K562 (cell line): Measurements from ENCODE around the gene ITPRIP. TPM values are rescaled to one million over a fixed set of nuclear protein-coding genes. Genes with fewer than 3 reads are reported as not detected.

ENCODE experiments used
- ATAC-seq: fragments of 200-7000 bp; cut with Tn5 transposase; 3 replicates; pipeline ENCODE4 v1.9.1; 2020; ENCODE audit warnings: moderate library complexity
- BruUV-seq: library from RNA; stranded (reverse); fragments of 400-500 nt; replicated peaks from 2 replicates; lab custom pipeline; 2021; lab: Mats Ljungman, UMichigan
- CTCF ChIA-PET: fragments of 300-600 bp; formaldehyde crosslinking; extraction: SDS; loops from one replicate; lab custom pipeline; 2021; ENCODE audit warnings: low intra/inter-chr PET ratio; lab: Yijun Ruan, JAX
- POLR2A ChIA-PET: fragments of 300-600, 350-650 bp; sonication (Branson Sonifier 250); formaldehyde crosslinking; extraction: SDS; loops from one replicate; lab custom pipeline; 2021; ENCODE audit warnings: antibody characterized with exemption, inconsistent platforms; lab: Yijun Ruan, JAX
- DNase-seq, 4 experiments: peaks; one replicate each; pipeline versions ENCODE4 v3.0.0 to v3.0.0-alpha.2; 2011 to 2018; ENCODE audit warnings: low spot score in 3 of 4, mixed read lengths in 3 of 4; ENCODE audit errors: extremely low read depth in 1 of 4
- FAIRE-seq: peaks from 2 replicates; lab custom pipeline; 2011; peaks lifted over from hg19 to GRCh38; lab: Jason Lieb, UNC
- H2AFZ ChIP-seq: 2 replicates; pipeline ENCODE4 v1.6.0; 2011; ENCODE audit warnings: low read depth, low read length, control low read depth, inconsistent platforms
- H3K27ac ChIP-seq: fragments of 200-600 bp; 3 replicates; pipeline ENCODE4 v1.8.0; 2011; ENCODE audit warnings: low read depth, mild to moderate bottlenecking, control low read depth, inconsistent platforms, low read length, moderate library complexity, mixed read lengths; ENCODE audit errors: extremely low read depth
- H3K27me3 ChIP-seq, 2 experiments: fragments of 300-600 bp in 1 of 2; 2 replicates in 1 of 2; 3 replicates in 1 of 2; pipeline versions ENCODE4 v1.6.0 to v1.8.0; 2011; ENCODE audit warnings: inconsistent platforms in 2 of 2, low read length in 2 of 2, mild to moderate bottlenecking in 1 of 2, mixed read lengths in 1 of 2, moderate library complexity in 1 of 2; ENCODE audit not compliant: control insufficient read depth in 2 of 2, insufficient read depth in 2 of 2
- H3K36me3 ChIP-seq: fragments of 300-600 bp; 3 replicates; pipeline ENCODE4 v1.8.0; 2011; ENCODE audit warnings: mild to moderate bottlenecking, low read length, inconsistent platforms; ENCODE audit not compliant: control insufficient read depth, insufficient read depth
- H3K4me1 ChIP-seq, 2 experiments: fragments of 200-600 bp in 1 of 2; replicated peaks in 1 of 2; 2 replicates in 1 of 2; 3 replicates in 1 of 2; pipeline versions ENCODE4 v1.5.1 to v1.8.0; 2011; ENCODE audit warnings: inconsistent platforms in 2 of 2, low read length in 2 of 2, mild to moderate bottlenecking in 1 of 2, mixed read lengths in 1 of 2, moderate library complexity in 1 of 2; ENCODE audit not compliant: control insufficient read depth in 2 of 2, insufficient read depth in 2 of 2
- H3K4me2 ChIP-seq: 2 replicates; pipeline ENCODE4 v1.6.1; 2011; ENCODE audit warnings: low read length, control low read depth, inconsistent platforms, mixed read lengths; ENCODE audit not compliant: insufficient read depth
- H3K4me3 ChIP-seq: fragments of 200-600 bp; sonication (generic), shearing (Covaris generic); 2 replicates; pipeline ENCODE4 v1.5.1; 2016; ENCODE audit warnings: control low read depth, inconsistent platforms
- H3K79me2 ChIP-seq: fragments of 200-600 bp; 3 replicates; pipeline ENCODE4 v1.8.0; 2011; ENCODE audit warnings: low read length, inconsistent platforms; ENCODE audit not compliant: control insufficient read depth, insufficient read depth
- H3K9ac ChIP-seq, 2 experiments: 2 replicates each; pipeline versions ENCODE4 v1.6.0 to v1.6.1; 2011; ENCODE audit warnings: low read depth in 2 of 2, low read length in 2 of 2, control low read depth in 1 of 2, inconsistent platforms in 1 of 2, mild to moderate bottlenecking in 1 of 2, mixed read lengths in 1 of 2; ENCODE audit not compliant: insufficient read depth in 1 of 2
- H3K9me1 ChIP-seq: one replicate; pipeline ENCODE4 v1.6.0; 2011; ENCODE audit warnings: inconsistent platforms, mild to moderate bottlenecking, low read length, moderate library complexity; ENCODE audit not compliant: control insufficient read depth, insufficient read depth
- H3K9me3 ChIP-seq: replicated peaks from 2 replicates; pipeline ENCODE4 v1.5.1; 2011; ENCODE audit warnings: low read depth, low read length, inconsistent platforms; ENCODE audit not compliant: control insufficient read depth, insufficient read depth
- H4K20me1 ChIP-seq: replicated peaks from 2 replicates; pipeline ENCODE4 v1.6.1; 2011; ENCODE audit warnings: low read length, inconsistent platforms, mixed read lengths; ENCODE audit not compliant: control insufficient read depth, insufficient read depth
- BCOR ChIP-seq: fragments of 450-650 bp; IDR thresholded peaks from 2 replicates; pipeline ENCODE4 v1.6.1; 2016
- CCNT2 ChIP-seq: IDR thresholded peaks from 2 replicates; pipeline ENCODE4 v1.6.1; 2011; ENCODE audit warnings: borderline replicate concordance, low read depth, mild to moderate bottlenecking, moderate library complexity, mixed read lengths, low read length; ENCODE audit not compliant: insufficient read length; ENCODE audit errors: extremely low read depth
- HCFC1 ChIP-seq: IDR thresholded peaks from 2 replicates; pipeline ENCODE4 v1.6.1; 2012; ENCODE audit warnings: low read depth, low read length, improper control_type of control experiment
- NFE2 ChIP-seq: IDR thresholded peaks from 2 replicates; pipeline ENCODE4 v1.6.1; 2014; ENCODE audit warnings: antibody characterized with exemption, low read depth
- RBM25 ChIP-seq: fragments of 200-400 bp; formaldehyde crosslinking; IDR thresholded peaks from 2 replicates; pipeline ENCODE4 v1.6.1; 2018; ENCODE audit warnings: low read length, low read depth, moderate library complexity; ENCODE audit not compliant: severe bottlenecking
- ZFP36 ChIP-seq: fragments of 150-350 bp; IDR thresholded peaks from 2 replicates; pipeline ENCODE4 v1.6.1; 2018; ENCODE audit warnings: low read length, low read depth; ENCODE audit not compliant: partially characterized antibody
- WGBS: fragments of 100-300 bp; shearing (Covaris generic); methylation state at CpG from one replicate; pipeline ENCODE4 v1.1.6; 2016; ENCODE audit warnings: low coverage, mixed read lengths; ENCODE audit not compliant: insufficient coverage; ENCODE audit errors: missing lambda C conversion rate; 5-methylcytosine and 5-hydroxymethylcytosine counted together
- in situ Hi-C: fragments of 300-500 bp; cut with MboI; formaldehyde crosslinking; loops from 4 replicates; pipeline ENCODE4 v1.15.0; 2018; ENCODE audit warnings: inconsistent platforms, mixed read lengths
- intact Hi-C: fragments of 100-400 bp; cut with micrococcal nuclease; formaldehyde crosslinking; loops from 2 replicates; pipeline ENCODE4 v1.14.2; 2022
- polyA plus RNA-seq, 8 experiments: library from polyadenylated mRNA; depleted of rRNA in 4 of 8; stranded (reverse) in 5 of 8; unstranded in 3 of 8; fragments of >200 nt; fragmentation: Nextera tagmentation in 2 of 8; fragmentation: Illumina TruSeq in 1 of 8; extraction: Ambion mirVana in 2 of 8; extraction: Trizol in 1 of 8; gene quantifications; 2 replicates each; pipeline versions ENCODE4 v1.2.1 to v1.2.3, GENCODE V29; 2011 to 2014; ENCODE audit warnings: inconsistent platforms in 1 of 8, missing spikeins in 1 of 8
- total RNA-seq, 7 experiments: library from RNA; depleted of rRNA in 6 of 7; stranded (reverse); fragments of >200 nt in 6 of 7; fragmentation: Illumina TruSeq in 2 of 7; extraction: Trizol in 2 of 7; gene quantifications; 2 replicates each; pipeline versions ENCODE4 v1.2.1 to v1.2.3, GENCODE V29; 2011 to 2021; ENCODE audit warnings: low replicate concordance in 1 of 7

ITPRIP gene
- total and polyA plus RNA-seq, 9 of the 15 experiments (the other 6 are each of a cell fraction or from before 2014, with no cell fraction given): 4.4 to 28.5 (median 10.9) TPM

GRCh38 chr10:104304356-104304745 is 33.9 kb downstream of the ITPRIP start:
- no peaks in the 10 kb centered on the region for H3K9me1 ChIP-seq
- no TSS peak for BruUV-seq
- 49% methylated on average over 4 of the region's 4 CpGs for WGBS
- H3K36me3 ChIP-seq: no peaks in the 10 kb centered on the region; the same call in 2 of the 3 replicates
- no peak overlapping the region for H3K4me2 ChIP-seq
- H3K9ac ChIP-seq: no peak overlapping the region
- peaks cover 0 to 2% of the 10 kb centered on the region in 2 experiments; a peak in 1 of 5 replicates for H3K27me3 ChIP-seq
- H3K4me1 ChIP-seq: no peaks in the 10 kb centered on the region; a peak in 3 of 5 replicates
- H4K20me1 ChIP-seq: no peaks in the 10 kb centered on the region
- CTCF ChIA-PET: interaction anchor here (2.5 kb wide), 1 partner anchor 46 kb away, joined by 11 read pairs; no protein-coding TSS in a partner anchor
- no peaks in the 10 kb centered on the region for H3K79me2 ChIP-seq
- no peak for DNase-seq
- intact Hi-C loops: no loop called here
- no peak for ATAC-seq
- no peak for FAIRE-seq
- POLR2A ChIA-PET: no interaction called here
- H3K4me3 ChIP-seq: no peak overlapping the region
- H3K27ac ChIP-seq: no peak overlapping the region
- TF ChIP-seq BCOR (0 out of 2 replicates have a peak, but pooled peaks have one; percentile 11), CCNT2 (no peak), NFE2 (no peak), RBM25 (peak; percentile 38)
- no peak overlapping the region for H2AFZ ChIP-seq
- no peaks in the 10 kb centered on the region; the same call in 1 of the 2 replicates for H3K9me3 ChIP-seq
- in situ Hi-C loops: no loop called here

GRCh38 chr10:104303594-104304355 is 34.5 kb downstream of the ITPRIP start:
- in situ Hi-C loops: no loop called here
- no peak for FAIRE-seq

More at GRCh38 chr10:104303594-104304355, 34.5 kb downstream of the ITPRIP start:
- ATAC-seq (no peak), DNase-seq (no peak)
- no peaks in the 10 kb centered on the region for H3K79me2 ChIP-seq
- peaks cover 0 to 2% of the 10 kb centered on the region in 2 experiments; a peak in 1 of 5 replicates for H3K27me3 ChIP-seq
- no TSS peak for BruUV-seq
- TF ChIP-seq HCFC1 (no peak), ZFP36 (peak; percentile 63)
- CTCF ChIA-PET: interaction anchor here (2.5 kb wide), 1 partner anchor 46 kb away, joined by 11 read pairs; no protein-coding TSS in a partner anchor
- POLR2A ChIA-PET: no interaction called here
- H4K20me1 ChIP-seq: no peaks in the 10 kb centered on the region
- intact Hi-C loops: no loop called here
- H3K4me1 ChIP-seq: no peaks in the 10 kb centered on the region; a peak in 3 of 5 replicates
- no peaks in the 10 kb centered on the region for H3K9me1 ChIP-seq
- no peaks in the 10 kb centered on the region for H3K36me3 ChIP-seq
- 32% methylated on average over 2 of the region's 2 CpGs for WGBS
- no peak overlapping the region for H3K27ac ChIP-seq
- no peaks in the 10 kb centered on the region; the same call in 1 of the 2 replicates for H3K9me3 ChIP-seq
- no peak overlapping the region for H3K4me2 ChIP-seq
- no peak overlapping the region for H2AFZ ChIP-seq
- no peak overlapping the region for H3K9ac ChIP-seq
- H3K4me3 ChIP-seq: no peak overlapping the region
